NCI-H460 (cell line): ENCODE data around the gene CFAP300. TPM values are rescaled to one million over a fixed set of nuclear protein-coding genes. Genes with fewer than 3 reads are reported as not detected.

Source experiments
- DNase-seq: peaks from one replicate; pipeline ENCODE4 v3.0.0-alpha.2; 2016; ENCODE audit warnings: low read depth; ENCODE audit errors: extremely low read depth
- small RNA-seq, 2 experiments: library from RNA; depleted of rRNA; stranded (forward); fragments of <200 nt; gene quantifications; one replicate each; pipeline ENCODE3, GENCODE V24; 2014
- total RNA-seq: library from RNA; depleted of rRNA; stranded (reverse); fragments of >200 nt; shearing (Covaris generic); gene quantifications from 2 replicates; pipeline ENCODE4 v1.2.3, GENCODE V29; 2014; rRNA removed

The CFAP300 gene
- total RNA-seq, 1 experiment from 2014 or later = 8.2 TPM

GRCh38 chr11:102119997-102120396, 72.8 kb downstream of the CFAP300 start:
- no peak for DNase-seq

GRCh38 chr11:102120437-102120973, 73.3 kb downstream of the CFAP300 start:
- no peak for DNase-seq

GRCh38 chr11:102121329-102121728, 74.1 kb downstream of the CFAP300 start:
- DNase-seq = no peak

Small RNAs within 50 kb of the gene (small RNA-seq; reads per million reads assigned to genes)
- 0 reads per million in 2 experiments for gene RNA5SP535

Other genes starting within 250 kb of the CFAP300 start
- 2.7 and 4.5 TPM in 2 replicates for gene CEP126, start 132.4 kb upstream of the CFAP300 start, total RNA-seq
- not detected in 2 replicates for gene ANGPTL5, start 130.9 kb upstream of the CFAP300 start, total RNA-seq
- 49.6 and 57.7 TPM in 2 replicates for gene YAP1, start 63.0 kb downstream of the CFAP300 start, total RNA-seq